Upper lobe of left lung (tissue), 4 donors: ENCODE measurements around the gene UBAC2.

Experiments used
- CTCF ChIP-seq, 6 experiments: fragments of 450-650 bp in 4 of 6; fragments of 200-600 bp in 2 of 6; sonication (generic) in 2 of 6; IDR thresholded peaks; one replicate each; pipeline ENCODE4 v1.5.1; 2016 to 2019; ENCODE audit warnings: antibody characterized with exemption in 6 of 6
- EP300 ChIP-seq, 4 donors: sonication (generic); formaldehyde crosslinking; IDR thresholded peaks; one replicate each; pipeline ENCODE4 v1.5.1; 2017; ENCODE audit warnings: antibody characterized with exemption in 4 of 4, control low read depth in 2 of 4
- POLR2A ChIP-seq, 4 donors: fragments of 450-650 bp; IDR thresholded peaks; one replicate each; pipeline ENCODE4 v1.5.1; 2016 to 2017; ENCODE audit warnings: antibody characterized with exemption in 4 of 4, mild to moderate bottlenecking in 2 of 4
- POLR2AphosphoS5 ChIP-seq, 2 donors: sonication (generic); formaldehyde crosslinking; IDR thresholded peaks; one replicate each; pipeline ENCODE4 v1.5.1; 2017; ENCODE audit warnings: antibody characterized with exemption in 2 of 2

DNA sequence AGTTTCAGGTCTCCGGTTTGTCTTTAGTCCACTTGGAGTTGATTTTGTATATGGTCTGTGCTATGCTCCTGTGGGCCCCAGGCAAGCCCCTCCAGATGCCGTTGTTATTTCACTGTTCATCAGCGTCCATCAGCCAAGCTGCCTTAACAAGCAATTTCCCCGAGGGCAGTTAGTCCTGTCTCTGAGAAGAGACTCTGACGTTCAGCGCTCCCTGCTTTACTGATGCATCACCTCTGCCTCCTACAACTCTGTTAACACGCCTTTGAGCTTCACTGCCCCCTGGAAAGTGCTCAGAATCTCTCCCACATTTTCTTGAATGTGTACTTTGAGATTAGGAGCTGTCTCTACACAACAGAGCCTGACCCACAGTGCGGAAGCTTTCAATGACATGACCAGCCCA is 41.8 kb upstream of the UBAC2 start:
- no peak for TF ChIP-seq CTCF (IDR thresholded peaks at IDR 0.05)
- no peak for TF ChIP-seq POLR2A (IDR thresholded peaks at IDR 0.05)
- no peak for TF ChIP-seq POLR2AphosphoS5 (IDR thresholded peaks at IDR 0.05)
- no peak for TF ChIP-seq EP300 (IDR thresholded peaks at IDR 0.05)
